SU-DHL-6 (cell line): ENCODE results near the gene RAB36.

Experiments
- H2AFZ ChIP-seq: fragments of 200-600 bp; sonication (generic); 2 replicates; pipeline ENCODE4 v1.6.1; 2014; ENCODE audit warnings: low read depth, mild to moderate bottlenecking, moderate library complexity, mixed read lengths, antibody characterized with exemption, low read length; ENCODE audit not compliant: severe bottlenecking
- H3F3A ChIP-seq: fragments of 200-600 bp; shearing (Covaris generic); 2 replicates; pipeline ENCODE4 v1.6.0; 2016; ENCODE audit warnings: antibody characterized with exemption, mild to moderate bottlenecking; ENCODE audit not compliant: insufficient read depth
- H3K27ac ChIP-seq: fragments of 200-600 bp; sonication (generic); 2 replicates; pipeline ENCODE4 v1.5.1; 2016; ENCODE audit warnings: low read depth, mild to moderate bottlenecking, low read length, moderate library complexity, mixed read lengths
- H3K27me3 ChIP-seq: fragments of 200-600 bp; sonication (generic), shearing (Covaris generic); 2 replicates; pipeline ENCODE4 v1.6.0; 2014; ENCODE audit warnings: mild to moderate bottlenecking, low read length
- H3K36me3 ChIP-seq: fragments of 200-600 bp; sonication (generic); 2 replicates; pipeline ENCODE4 v1.6.1; 2014; ENCODE audit warnings: mild to moderate bottlenecking, low read length, mixed read lengths
- H3K4me2 ChIP-seq: fragments of 300-600, 200-600 bp; shearing (Covaris generic), sonication (generic); 2 replicates; pipeline ENCODE4 v1.6.0; 2014; ENCODE audit warnings: low read length, low read depth, mild to moderate bottlenecking; ENCODE audit not compliant: poor library complexity, severe bottlenecking
- H3K4me3 ChIP-seq: fragments of 200-600 bp; sonication (generic); 2 replicates; pipeline ENCODE4 v1.5.1; 2014; ENCODE audit warnings: antibody characterized with exemption, low read length, mild to moderate bottlenecking, mixed read lengths; ENCODE audit not compliant: insufficient read depth, poor library complexity, severe bottlenecking
- H3K79me2 ChIP-seq: fragments of 200-600 bp; sonication (generic); 2 replicates; pipeline ENCODE4 v1.6.1; 2014; ENCODE audit warnings: mild to moderate bottlenecking, low read length, moderate library complexity; ENCODE audit not compliant: insufficient read depth
- H3K9ac ChIP-seq: fragments of 200-600 bp; sonication (generic); 2 replicates; pipeline ENCODE4 v1.7.0; 2014; ENCODE audit warnings: mild to moderate bottlenecking, low read length
- H3K9me2 ChIP-seq: fragments of 200-600 bp; sonication (generic); replicated peaks from 2 replicates; pipeline ENCODE4 v1.6.1; 2014; ENCODE audit warnings: low read length; ENCODE audit not compliant: insufficient read depth
- H3K9me3 ChIP-seq: fragments of 200-600 bp; sonication (generic); 2 replicates; pipeline ENCODE4 v1.6.1; 2014; ENCODE audit warnings: low read length, mixed read lengths; ENCODE audit not compliant: insufficient read depth
- H4K20me1 ChIP-seq: fragments of 200-600 bp; sonication (generic); 2 replicates; pipeline ENCODE4 v1.6.1; 2014; ENCODE audit warnings: low read depth, mild to moderate bottlenecking, antibody characterized with exemption, low read length, moderate library complexity, mixed read lengths
- CTCF ChIP-seq: fragments of 200-600 bp; sonication (generic); IDR thresholded peaks from one replicate; pipeline ENCODE4 v1.5.1; 2017; ENCODE audit warnings: antibody characterized with exemption, mild to moderate bottlenecking, low read length, moderate library complexity; ENCODE audit not compliant: insufficient read depth, poor library complexity, severe bottlenecking
- EZH2phosphoT487 ChIP-seq: fragments of 200-600 bp; sonication (generic), shearing (Covaris generic); conservative IDR thresholded peaks from 2 replicates; pipeline ENCODE4 v1.6.1; 2018; ENCODE audit warnings: mild to moderate bottlenecking, antibody characterized with exemption, low read length, moderate library complexity, mixed read lengths

The RAB36 gene

DNA sequence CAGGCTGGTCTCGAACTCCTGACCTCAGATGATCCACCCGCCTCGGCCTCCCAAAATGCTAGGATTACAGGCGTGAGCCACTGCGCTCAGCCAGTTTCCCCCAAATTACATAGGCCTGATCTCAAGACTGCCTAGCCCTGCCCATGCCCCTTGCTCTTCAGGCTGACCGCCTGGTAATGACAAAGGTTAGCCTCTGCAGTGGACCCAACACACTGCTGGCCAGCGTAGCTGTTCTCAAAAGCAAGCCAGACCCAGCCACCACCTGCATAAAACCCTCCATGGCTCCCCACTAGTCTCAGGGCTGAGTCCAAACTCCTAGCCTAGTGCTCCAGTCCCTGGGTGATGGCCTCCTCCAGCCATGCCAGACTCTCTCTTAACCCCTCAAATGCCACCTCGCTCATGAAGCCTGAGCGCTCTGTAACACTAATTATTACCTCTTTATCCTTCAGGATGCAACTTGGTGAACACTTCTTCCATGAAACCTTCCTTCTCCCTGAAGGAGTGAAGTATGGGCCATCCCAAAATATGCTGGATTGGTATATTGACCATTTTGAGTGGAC, 2.7 kb upstream of the RAB36 start:
- H3K9me2 ChIP-seq, result no peaks in the 10 kb centered on the region
- H4K20me1 ChIP-seq, result no peaks in the 10 kb centered on the region
- no peak for TF ChIP-seq CTCF
- no peak for TF ChIP-seq EZH2phosphoT487
- no peaks in the 10 kb centered on the region for H3K27me3 ChIP-seq
- H3K4me2 ChIP-seq, result no peak overlapping the region
- H2AFZ ChIP-seq, result no peak overlapping the region
- no peak overlapping the region for H3K27ac ChIP-seq
- H3K4me3 ChIP-seq, result no peak overlapping the region
- no peaks in the 10 kb centered on the region for H3K36me3 ChIP-seq
- no peaks in the 10 kb centered on the region for H3K9me3 ChIP-seq
- H3K9ac ChIP-seq, result no peak overlapping the region
- H3K79me2 ChIP-seq, result no peaks in the 10 kb centered on the region
- H3F3A ChIP-seq, result no peaks in the 10 kb centered on the region

DNA sequence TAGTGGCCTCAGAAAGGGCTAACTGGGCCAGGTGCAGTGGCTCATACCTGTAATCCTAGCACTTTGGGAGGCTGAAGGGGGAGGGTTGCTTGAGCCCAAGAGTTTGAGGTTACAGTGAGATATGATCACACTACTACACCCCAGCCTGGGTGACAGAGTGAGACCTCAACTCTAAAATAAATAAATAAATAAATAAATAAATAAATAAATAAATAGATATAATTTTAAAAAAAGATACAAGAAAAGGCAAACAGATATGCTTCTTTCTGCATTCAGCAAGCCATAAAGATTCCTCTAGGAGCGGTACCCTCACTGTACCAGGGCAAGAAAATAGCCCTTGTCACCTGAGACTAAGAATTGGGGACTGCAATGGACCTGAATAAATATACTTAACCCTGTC, 2.2 kb upstream of the RAB36 start:
- H3K4me2 ChIP-seq, result no peak overlapping the region
- H3K9ac ChIP-seq, result no peak overlapping the region
- H3K4me3 ChIP-seq, result no peak overlapping the region
- TF ChIP-seq CTCF, result no peak
- TF ChIP-seq EZH2phosphoT487, result no peak
- no peaks in the 10 kb centered on the region for H4K20me1 ChIP-seq
- no peaks in the 10 kb centered on the region for H3K9me3 ChIP-seq
- H3K79me2 ChIP-seq, result no peaks in the 10 kb centered on the region
- no peaks in the 10 kb centered on the region for H3K9me2 ChIP-seq
- H2AFZ ChIP-seq, result no peak overlapping the region
- H3F3A ChIP-seq, result no peaks in the 10 kb centered on the region
- no peaks in the 10 kb centered on the region for H3K27me3 ChIP-seq
- no peaks in the 10 kb centered on the region for H3K36me3 ChIP-seq
- no peak overlapping the region for H3K27ac ChIP-seq

DNA sequence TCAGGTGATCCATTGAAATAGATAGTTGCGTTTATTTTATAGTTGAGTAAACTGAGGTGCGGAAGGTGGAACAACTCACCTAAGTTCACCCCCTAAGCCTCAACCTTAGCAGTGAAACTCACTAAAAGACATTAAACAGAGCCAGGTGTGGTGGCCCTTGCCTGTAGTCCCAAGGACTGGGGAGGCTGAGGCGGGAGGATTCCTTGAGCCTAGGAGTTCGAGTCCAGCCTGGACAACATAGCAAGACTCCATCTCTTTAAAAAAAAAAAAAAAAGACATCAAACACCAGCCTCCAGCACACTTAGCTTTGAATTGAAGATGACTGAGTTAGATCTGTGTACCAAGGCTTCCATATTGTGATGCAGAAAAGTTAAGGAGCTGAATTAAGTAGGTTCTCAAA, 845 bp upstream of the RAB36 start:
- Histone ChIP-seq H3K27ac (no peak overlapping the region), H4K20me1 (no peaks in the 10 kb centered on the region), H3K4me3 (no peak overlapping the region), H3K9ac (no peak overlapping the region), H3F3A (no peaks in the 10 kb centered on the region), H3K9me2 (no peaks in the 10 kb centered on the region), H3K9me3 (no peaks in the 10 kb centered on the region), H3K36me3 (no peaks in the 10 kb centered on the region), H3K79me2 (no peaks in the 10 kb centered on the region), H3K4me2 (peak overlapping the region; percentile 36), H2AFZ (no peak overlapping the region), H3K27me3 (no peaks in the 10 kb centered on the region)
- TF ChIP-seq EZH2phosphoT487 (no peak), CTCF (no peak)
